MM.1S (cell line): Measurements from ENCODE around the gene ALPK3.

Source experiments
- CTCF ChIP-seq: fragments of 300-600 bp; sonication (generic); IDR thresholded peaks from 2 replicates; pipeline ENCODE4 v1.5.1; 2016; ENCODE audit warnings: antibody characterized with exemption, low read length, mixed read lengths
- EZH2 ChIP-seq: fragments of 300-600 bp; sonication (generic); optimal IDR thresholded peaks from 2 replicates; pipeline ENCODE3; 2017; ENCODE audit warnings: low read depth, mild to moderate bottlenecking, antibody characterized with exemption, low read length, mixed read lengths
- EZH2phosphoT487 ChIP-seq: fragments of 300-600 bp; sonication (generic); IDR thresholded peaks from 2 replicates; pipeline ENCODE4 v1.6.1; 2018; ENCODE audit warnings: antibody characterized with exemption, low read length

GRCh38 chr15:84791763-84792162 lies 25.4 kb upstream of the ALPK3 start:
- TF ChIP-seq CTCF (no peak), EZH2 (no peak), EZH2phosphoT487 (no peak)
